ENCODE results near the gene PRKG1.
"Not testable (repeated sequence)": the region's sequence is repeated elsewhere in the genome, so short reads cannot be mapped to it uniquely, and the experiment has no call there.

Gene PRKG1

GRCh38 chr10:51321980-51322379, 247.7 kb downstream of the PRKG1 start:
- no peak for DNase-seq (ENCODE audit: low spot score)

GRCh38 chr10:51325649-51326048, 251.4 kb downstream of the PRKG1 start:
- DNase-seq (ENCODE audit: low spot score) = no peak

DNA sequence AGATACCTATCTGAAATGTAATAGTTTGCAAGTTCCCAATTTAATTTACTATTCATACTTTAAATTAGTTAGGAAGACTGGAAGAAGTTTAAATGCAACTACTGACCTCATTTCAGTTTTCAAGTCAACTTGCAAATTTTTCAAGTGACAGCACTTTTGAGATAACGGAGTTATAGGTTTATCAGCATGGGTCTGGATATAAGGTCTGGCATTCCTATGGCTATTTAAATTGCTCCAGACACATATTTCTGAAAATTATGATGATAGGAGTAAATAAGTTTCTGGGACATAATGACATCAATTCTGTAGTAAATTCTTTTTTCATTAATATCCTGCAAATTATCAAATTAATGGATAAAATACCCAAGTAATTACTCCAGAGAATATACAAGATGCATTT, 251.9 kb downstream of the PRKG1 start:
- DNase-seq (ENCODE audit: low spot score) = no peak

- DNase-seq (ENCODE audit: low spot score) = no peak
These were observed 253.1 kb downstream of the PRKG1 start for GRCh38 chr10:51327432-51327831.

DNA sequence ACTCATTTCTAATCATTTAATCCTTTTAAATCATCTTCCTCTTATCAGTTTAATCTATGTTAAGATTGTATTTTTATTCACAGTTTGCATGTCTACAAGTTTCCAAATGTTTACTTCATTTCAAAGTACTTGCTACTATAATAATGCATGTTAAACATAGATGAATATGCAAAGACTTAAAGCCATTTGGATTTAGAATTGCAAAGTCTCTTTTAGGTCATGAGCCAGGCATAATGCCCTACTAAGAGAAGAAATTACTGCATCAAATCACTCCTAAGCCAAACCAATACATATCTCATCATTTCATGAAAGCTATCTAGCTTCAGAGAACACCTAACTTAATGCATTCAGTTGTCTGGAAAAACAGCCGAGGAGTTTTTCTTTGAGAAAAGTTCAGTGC, 266.1 kb downstream of the PRKG1 start:
- no peak for DNase-seq (ENCODE audit: low spot score)

DNA sequence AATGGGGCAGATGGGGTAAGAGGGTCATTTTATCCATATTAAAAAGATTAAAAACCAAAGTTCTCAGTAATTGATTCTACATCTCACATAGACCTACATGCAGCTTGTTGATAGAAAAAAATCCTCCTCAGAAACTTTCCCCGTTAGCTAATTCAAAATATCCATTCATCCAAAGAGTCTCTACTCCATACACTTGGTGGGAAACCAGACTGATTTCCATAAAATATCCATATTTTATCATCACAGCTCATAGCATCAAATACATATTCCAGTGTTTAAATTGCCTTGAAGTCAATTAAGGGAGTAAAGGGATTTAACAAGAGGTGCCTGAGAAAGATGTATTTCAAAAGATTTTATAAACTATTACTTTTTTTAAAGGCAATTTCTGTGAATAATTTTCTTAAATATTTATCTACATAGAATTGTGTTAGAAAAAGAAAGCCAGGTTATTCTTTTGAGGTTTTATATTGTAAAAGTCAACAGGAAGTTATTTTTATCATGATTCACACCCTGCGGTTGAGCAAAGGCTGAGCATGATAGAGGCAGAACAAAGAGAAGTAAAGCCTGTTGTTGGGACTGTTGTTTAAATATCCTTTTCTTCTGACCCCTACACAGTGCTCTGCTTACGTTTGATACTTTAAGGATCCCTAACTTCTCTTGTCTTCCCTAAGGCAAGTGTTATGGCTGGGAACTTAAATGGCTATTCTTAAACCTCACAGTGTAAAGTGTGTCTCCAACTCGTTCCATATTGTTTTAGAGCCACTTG, 266.7 kb downstream of the PRKG1 start:
- no peak for DNase-seq (ENCODE audit: low spot score)

GRCh38 chr10:51341745-51342144, 267.5 kb downstream of the PRKG1 start:
- DNase-seq (ENCODE audit: low spot score) = not testable (repeated sequence)

GRCh38 chr10:51342381-51342780, 268.1 kb downstream of the PRKG1 start:
- DNase-seq (ENCODE audit: low spot score) = no peak

- DNase-seq (ENCODE audit: low spot score) = no peak
These were observed 269.1 kb downstream of the PRKG1 start for GRCh38 chr10:51343391-51343790.

- no peak for DNase-seq (ENCODE audit: low spot score)
These were observed 270.1 kb downstream of the PRKG1 start for GRCh38 chr10:51344371-51344770.

DNA sequence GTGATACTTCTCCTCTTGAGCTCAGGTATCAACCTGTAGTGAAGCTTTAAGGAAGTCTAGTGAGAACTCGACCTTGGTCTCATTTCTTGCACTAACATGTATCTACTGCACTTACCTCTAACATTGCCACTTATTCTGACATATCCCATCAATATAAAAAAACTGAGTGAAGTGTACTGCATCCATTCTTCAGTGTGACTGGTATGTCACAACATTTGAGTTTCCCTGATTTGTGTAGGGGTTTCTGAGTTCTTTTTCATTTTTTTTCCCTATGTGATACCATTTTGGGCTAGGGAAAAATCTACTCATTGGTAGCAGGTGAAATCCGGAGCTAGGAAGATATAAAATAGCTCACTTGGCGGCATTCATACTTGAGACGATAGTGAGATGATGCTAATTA, 274.3 kb downstream of the PRKG1 start:
- DNase-seq (ENCODE audit: low spot score) = no peak

DNA sequence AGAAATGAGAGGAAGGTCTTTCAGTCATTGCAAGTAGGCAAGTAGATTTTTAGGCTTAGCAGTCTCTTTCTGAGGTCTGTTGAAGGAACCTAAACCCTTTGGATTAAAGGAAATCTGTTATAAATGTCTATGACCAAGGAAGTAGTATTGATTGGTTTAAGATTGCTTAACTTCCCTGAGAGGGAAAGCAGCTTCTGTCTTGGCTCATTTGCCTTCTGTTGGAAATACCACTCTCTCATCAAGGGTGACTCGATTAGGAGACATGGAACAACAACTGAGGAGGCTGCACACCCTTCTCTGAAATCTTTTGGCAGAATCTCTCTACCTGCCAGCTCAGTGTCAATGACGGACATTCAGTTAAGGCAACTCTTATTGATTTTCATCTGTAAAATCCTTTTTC, 282.9 kb downstream of the PRKG1 start:
- DNase-seq (ENCODE audit: low spot score) = no peak

- DNase-seq (ENCODE audit: low spot score) = no peak
These were observed 283.9 kb downstream of the PRKG1 start for GRCh38 chr10:51358227-51358626.

DNA sequence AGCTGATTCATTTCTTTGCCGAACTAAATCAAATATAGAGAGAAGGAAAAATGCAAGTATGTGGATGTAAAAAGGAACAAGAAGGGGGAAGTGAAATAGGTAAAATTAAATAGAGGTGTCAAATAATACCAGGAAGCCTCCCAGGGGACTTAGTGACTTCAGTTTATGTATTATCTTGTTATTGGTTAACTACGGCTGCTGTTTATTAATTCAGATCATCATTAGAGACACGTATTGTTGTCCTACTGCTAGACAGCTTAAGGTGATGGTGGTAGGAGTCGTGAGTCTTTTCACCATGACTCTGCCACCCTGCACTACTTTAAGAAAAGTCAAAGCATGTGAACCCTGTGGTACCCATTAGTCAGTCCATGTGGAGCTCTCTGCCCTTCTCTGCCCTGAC, 289.1 kb downstream of the PRKG1 start:
- no peak for DNase-seq (ENCODE audit: low spot score)

GRCh38 chr10:51364674-51365073, 290.4 kb downstream of the PRKG1 start:
- DNase-seq (ENCODE audit: low spot score) = no peak

GRCh38 chr10:51366044-51366443, 291.8 kb downstream of the PRKG1 start:
- DNase-seq (ENCODE audit: low spot score) = no peak

GRCh38 chr10:51367127-51367526, 292.8 kb downstream of the PRKG1 start:
- no peak for DNase-seq (ENCODE audit: low spot score)

- no peak for DNase-seq (ENCODE audit: low spot score)
These were observed 293.4 kb downstream of the PRKG1 start for GRCh38 chr10:51367694-51368093.

GRCh38 chr10:51368943-51369342, 294.7 kb downstream of the PRKG1 start:
- no peak for DNase-seq (ENCODE audit: low spot score)

GRCh38 chr10:51369903-51370302, 295.6 kb downstream of the PRKG1 start:
- no peak for DNase-seq (ENCODE audit: low spot score)

DNA sequence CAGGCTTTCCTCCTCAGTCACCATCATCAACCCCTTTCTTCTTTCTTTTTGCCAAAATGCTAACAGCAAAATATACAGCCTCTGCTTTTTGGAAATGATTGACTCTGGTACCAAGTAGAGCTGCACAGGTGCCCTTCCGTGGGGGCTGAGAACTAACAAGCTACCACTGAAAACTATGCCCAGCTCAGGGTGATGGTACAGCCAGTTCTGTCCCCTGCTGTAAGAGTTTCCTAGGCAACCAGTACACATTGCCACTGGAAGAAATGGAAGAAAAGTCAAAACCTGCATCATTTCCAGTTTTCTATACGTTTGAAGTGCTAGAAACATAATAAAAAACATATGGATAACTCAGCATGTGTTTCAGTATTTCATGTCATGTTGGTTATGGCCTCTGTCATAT, 297.5 kb downstream of the PRKG1 start:
- DNase-seq (ENCODE audit: low spot score) = no peak

DNA sequence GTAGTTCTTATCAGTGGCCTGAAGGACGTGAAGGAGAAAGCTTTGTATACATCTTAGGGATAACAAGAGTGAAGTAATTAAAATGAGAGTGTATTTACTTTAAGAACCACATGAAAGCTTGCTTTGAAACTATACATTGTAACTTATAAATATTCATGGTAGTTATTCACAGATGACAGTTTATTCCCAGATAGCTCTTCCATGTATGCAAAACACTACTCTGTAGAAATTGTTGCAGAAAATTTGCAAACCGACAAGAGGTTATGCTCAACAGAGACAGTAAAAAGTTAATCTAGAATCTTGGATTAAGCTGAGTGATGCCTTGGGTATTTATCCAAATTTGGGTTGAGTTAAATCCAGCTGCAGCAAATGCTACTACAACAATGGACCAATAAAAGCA, 301.5 kb downstream of the PRKG1 start:
- no peak for DNase-seq (ENCODE audit: low spot score)

GRCh38 chr10:51377070-51377931, 303.0 kb downstream of the PRKG1 start:
- no peak for DNase-seq (ENCODE audit: low spot score)
